ENCODE results near the gene IGF1R.

The IGF1R gene

DNA sequence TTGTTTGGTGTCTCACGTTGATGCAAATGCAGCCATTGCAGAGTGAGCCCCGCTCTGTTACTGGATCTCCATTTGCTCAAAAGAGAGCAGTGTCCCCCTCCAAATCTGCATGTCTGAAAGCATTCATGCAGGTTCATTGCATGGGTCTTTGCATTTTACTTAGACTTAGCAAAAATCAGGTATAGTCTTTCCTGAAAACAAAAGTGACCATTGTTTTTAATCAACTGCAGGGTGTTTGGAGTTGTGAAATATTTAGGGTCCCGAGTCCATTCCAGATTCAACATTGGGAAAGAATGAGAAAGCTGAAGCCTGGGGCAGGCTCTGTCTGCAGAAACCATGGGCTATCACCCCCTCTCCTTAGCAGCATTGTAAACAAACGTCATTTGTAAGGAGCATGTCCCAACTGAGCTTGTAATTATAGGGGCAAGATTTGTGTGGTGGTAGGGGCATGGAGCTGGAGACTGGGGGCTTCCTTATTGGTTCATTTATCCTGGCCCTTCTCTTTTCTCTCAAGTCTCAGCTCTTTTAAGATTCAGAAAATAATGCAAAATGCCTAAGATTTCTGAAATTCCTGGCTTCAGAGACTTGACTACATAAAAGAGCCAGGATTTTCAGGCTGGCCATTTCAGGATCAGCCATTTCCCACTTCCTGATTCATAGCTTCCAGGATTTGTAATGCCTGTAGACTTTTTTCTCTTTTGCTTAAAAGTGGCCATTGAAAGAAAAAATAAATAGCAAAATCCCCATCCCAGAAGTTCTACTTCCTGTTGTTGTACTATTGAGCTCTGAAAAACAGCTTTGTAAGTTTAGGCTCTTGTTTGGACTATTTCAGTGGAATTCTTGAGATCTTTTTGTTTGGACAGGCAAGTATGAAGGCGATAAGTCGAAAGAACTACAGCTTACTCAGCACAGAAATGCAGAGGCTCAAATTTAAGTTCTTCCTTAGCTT lies 23.0 kb downstream of the IGF1R start:
- no peak for DNase-seq (ENCODE audit: low spot score)

DNA sequence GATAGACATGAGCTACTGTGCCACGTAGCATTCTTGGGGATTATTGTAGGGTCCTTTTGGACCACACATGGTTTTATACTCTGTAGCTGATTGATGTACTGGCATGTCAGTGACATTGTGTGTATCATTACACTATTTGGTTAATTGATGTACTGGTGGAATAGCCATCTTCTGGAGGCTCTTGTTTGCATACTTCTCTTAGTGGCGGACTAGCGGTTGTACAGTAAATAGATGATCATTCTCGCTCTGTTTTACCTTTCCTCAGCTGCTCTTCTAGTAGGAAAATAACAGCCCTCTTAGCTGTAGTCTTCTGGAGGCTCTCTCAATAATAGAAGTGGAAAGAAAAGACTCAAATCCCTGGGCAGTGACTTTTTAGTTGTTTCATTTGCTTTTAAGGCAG lies 24.8 kb downstream of the IGF1R start:
- DNase-seq (ENCODE audit: low spot score): no peak

DNA sequence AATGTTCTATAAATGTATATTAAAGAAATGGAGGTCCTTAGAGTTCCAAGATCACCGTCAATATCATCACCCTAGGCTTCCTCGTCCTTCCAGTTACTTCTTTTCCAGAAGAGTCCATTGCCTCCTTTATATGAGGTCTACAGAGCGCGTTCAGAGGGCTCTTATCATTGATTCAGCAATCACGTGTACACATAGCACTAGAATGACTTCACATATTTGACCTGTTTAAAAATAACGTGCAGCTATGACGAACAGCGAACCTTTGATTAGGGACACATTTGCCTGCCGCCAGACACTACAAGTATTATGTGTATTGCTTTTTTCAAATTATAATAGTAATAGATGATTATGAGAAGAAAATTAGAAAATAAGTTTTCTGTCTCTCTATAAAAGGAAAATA lies 26.0 kb downstream of the IGF1R start:
- no peak for DNase-seq (ENCODE audit: low spot score)

DNA sequence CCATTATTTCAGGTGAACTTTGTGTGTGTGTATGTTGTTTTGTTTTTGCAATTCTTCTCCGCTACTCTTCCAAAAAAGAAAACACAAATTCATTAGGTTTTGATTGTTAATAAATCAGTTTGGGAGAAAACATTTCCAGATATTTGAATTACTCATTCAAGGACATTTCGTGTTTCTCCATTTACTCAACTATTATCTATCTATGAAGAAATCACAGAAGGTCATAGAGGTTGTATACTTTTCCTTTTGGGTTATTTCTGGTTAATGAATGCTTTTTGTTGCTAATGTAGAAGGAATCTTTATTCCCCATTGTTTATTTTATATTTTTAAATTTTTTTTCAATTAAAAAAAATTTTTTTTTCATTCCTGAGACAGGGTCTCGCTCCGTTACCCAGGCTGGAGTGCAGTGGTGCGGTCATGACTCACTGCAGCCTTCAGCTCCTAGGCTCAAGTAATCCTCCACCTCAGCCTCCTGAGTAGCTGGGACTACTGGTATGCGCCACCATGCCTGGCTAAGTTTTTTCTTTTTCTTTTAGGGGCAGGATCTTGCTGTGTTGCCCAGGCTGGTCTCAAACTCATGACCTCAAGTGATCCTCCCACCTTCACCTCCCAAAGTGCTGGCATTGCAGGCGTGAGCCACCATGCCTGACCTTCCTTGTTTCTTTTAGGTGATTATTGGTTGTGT lies 28.4 kb downstream of the IGF1R start:
- DNase-seq (ENCODE audit: low spot score): no peak

DNA sequence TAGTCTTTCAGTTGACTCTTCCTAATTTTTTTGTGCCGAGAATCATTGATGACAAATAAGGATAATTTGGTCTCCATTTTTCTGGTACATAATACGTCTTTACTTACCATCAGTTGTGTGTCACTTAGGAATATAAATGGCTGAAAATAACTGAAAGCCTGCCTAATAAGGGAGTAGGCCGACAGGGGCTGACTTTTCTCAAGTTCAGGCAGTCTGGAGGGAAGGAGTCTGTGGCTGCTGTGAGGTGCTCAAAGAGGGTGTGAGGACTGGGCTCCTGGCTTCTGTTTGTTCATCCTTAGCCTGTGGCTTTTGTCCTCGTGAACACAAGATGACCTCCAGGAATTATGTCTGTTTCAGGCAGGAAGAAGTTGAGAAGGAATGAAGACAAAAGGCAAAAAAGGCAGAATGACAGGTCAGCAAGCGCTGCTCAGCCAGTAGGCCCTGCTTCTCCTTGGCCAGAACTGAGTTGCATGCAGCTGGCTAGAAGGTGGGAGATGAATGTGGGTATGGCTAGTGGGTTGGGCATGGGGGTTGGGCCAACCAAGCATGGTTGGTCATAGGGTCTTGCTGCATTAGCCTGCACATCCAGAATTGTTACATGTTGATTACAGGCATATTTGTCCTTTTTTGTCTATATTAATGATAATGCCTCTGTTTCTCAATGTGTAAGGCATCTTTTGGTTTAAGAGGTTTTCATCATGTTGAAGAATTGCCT lies 29.2 kb downstream of the IGF1R start:
- DNase-seq (ENCODE audit: low spot score): no peak

DNA sequence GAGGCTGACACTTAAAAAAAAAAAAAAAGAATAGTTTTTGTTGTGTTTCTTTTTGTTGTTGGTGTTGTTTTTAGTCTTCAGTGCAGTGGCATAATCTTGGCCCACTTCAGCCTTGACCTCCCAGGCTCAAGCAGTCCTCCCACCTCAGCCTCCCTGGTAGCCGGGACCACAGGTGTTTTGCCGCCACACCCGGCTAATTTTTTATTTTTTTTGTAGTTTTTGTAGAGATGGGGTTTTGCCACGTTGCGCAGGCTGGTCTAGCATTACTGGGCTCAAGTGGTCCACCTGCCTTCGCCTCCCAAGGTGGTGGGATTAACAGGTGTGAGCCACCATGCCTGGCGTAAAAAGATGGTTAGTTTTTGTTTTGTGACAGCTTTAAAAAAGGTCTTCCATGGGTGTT lies 30.1 kb downstream of the IGF1R start:
- DNase-seq (ENCODE audit: low spot score): no peak

DNA sequence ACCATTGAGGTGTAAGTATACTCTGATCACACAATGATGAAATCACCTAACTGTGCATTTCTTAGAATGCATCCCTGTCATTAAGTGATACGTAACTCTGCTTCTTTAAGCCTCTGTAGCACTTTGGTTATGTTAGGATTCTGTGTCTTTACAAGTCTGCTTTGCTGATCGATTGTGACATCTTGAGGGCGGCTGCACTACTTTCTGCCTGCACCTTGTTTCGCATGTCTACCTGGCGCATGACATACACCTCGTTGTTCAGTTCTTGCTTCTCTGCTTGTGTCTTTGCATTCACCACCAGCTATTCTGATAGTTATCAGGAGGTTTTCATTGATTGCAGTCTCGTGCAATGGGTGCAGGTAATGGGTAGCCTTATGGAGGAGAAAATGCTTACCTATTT lies 32.7 kb downstream of the IGF1R start:
- DNase-seq (ENCODE audit: low spot score): no peak

DNA sequence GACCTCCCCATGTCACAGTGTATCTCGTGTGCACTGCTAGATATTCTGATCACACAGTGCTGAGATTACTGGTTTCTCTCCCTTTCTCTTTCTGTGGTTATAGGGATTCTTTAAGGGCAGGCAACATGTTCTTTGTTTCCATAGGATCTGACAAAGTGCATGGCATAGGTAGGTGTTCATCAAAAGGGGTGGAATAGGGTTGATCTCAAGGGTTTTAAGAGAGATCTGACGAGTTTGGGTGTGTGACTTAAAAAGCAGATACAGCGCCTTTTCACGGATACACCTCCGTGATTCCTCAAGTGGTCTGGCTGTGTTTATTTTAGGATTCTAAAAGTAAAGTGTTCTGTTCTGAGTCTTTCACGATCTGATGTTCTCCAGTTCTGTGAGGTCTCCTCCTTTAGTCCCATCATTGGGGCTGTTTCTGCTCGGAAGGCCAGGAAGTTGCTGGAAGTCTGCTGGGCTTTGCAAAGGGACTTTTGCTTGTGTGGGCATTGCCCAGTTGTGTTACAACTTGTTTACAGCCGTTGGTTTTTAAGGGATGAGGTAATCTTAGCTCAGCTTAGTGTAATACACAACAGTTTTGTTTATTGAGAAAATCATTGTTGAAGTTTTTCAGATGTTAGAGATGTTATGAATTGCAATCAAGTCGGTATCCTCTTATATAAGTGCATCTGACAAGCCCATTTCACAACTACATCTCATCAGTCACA lies 34.8 kb downstream of the IGF1R start:
- no peak for DNase-seq (ENCODE audit: low spot score)

DNA sequence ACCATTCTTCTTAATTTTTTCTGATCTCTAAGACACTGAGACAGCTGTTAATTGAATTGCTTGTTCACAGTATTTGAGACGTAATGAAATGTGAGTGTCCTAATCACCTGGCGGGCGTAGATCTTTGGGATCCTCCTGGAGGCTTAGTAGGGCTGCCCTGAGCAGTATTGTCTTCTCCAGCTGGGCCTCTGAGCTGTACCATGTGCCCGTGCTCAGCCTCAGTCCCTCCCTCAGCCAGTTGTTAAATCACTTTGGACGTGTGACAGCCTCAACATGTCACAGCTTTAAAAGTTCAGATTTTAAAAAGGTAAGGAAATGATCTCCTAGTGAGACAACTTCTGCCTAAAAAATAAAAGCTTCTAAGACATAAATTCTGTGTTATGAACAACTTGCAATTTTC lies 35.5 kb downstream of the IGF1R start:
- no peak for DNase-seq (ENCODE audit: low spot score)

DNA sequence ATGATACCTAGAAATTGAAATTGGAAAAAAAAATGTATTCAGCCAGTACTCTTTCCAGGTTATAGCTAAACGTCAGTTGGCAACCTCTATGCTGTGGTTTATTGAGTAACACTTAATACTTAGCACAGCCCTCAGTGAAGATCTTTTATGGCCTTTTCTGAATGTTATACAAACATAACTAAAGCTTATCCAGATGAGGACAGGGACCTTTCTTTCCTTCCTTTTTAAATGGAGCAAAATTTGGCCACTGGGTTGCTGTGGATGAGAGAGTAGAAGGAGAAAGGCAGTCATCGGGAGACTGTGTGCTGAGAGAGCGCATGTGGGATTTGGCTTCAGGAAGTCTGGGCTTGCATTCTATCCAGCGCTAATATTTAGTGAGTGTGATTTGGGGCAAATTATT lies 36.1 kb downstream of the IGF1R start:
- DNase-seq (ENCODE audit: low spot score): no peak

DNA sequence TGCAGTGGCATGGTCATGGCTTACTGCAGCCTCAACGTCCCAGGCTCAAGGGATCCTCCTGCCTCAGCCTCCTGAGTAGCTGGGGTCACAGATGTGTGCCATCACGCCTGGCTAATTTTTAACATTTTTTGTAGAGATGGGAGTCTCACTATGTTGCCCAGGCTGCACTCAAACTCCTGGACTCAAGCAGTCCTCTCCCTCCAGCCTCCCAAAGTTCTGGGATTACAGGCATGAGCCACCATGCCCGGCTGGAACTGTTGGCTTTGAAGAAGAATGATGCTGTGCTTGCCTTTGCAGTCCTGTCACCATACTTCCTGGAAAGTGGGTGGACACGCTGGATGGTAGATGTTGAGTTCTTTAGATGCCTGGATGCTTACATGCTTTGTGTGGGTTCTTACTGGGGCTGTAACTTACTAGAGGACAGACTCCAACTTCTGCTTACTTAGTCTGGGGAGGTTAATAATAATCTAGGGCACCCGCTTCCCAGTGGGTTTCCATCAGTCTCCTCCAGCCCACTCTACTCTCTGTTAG lies 36.7 kb downstream of the IGF1R start:
- no peak for DNase-seq (ENCODE audit: low spot score)

DNA sequence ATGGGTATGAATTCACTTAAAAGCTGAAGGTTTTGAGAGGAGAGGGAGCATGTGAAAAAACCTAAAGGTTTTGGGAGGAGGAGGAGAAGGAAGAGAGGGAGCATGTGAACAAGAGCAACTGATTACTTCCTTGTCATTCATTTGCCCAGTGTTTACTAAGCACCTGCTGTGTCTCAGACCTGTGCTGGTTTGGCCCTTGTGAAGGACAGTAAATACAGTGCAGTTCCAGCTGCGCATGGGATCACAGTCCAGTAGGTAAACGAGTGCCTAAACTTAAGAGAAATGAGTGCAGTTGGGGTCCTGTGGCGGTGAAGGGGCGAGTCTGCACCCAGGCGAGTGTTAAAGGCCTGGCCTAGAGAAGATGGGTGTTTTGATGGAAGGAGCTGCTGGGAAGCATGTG lies 38.6 kb downstream of the IGF1R start:
- no peak for DNase-seq (ENCODE audit: low spot score)

DNA sequence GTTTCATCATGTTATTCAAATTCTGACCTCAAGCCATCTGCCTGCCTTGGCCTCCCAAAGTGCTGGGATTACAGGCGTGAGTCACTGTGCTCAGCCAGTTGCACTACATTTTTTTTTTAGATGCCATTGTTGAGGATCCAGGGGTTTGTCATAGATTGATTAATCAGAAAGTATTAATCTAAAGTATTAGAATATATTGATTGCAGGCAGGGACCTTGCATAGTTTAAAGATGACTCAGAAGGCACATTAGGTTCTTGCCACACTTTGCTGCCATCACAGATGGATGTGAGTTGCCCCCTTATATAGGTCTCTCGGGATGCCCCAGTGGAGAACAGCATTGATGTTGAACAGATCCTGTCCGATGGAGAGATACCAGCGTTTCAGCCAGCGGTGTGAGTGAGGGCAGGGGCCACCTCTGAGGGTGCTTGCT lies 41.1 kb downstream of the IGF1R start:
- no peak for DNase-seq (ENCODE audit: low spot score)

DNA sequence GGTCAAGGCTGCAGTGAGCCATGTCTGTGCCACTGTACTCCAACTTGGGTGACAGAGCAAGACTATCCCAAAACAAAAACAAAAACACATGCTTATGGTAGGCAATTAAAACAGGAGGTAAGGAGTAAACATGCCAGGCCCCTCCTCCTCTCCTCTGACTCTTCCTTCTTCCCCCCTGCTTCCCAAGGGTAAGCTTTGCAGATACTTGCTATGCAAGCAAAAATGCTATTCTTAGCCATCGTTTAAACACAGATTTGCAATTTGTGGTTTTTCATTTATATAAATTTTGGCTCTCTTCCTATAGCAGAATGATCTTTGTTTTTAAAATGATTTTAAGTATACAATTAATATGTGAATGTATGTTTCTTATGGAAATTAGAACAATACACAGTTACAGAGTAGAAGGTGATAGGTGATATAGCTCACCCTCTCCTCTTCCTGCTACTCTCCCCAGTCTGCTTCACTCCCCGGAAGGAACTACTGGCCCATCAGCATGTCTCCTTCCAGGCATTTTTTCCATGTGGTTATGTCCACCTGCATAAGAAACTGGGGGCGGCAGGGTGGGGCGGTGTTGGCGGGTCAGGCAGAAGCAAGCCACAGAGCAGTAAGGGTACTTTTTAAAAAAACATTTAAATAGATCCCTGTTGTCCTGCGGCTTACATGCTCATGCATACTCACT lies 42.1 kb downstream of the IGF1R start:
- no peak for DNase-seq (ENCODE audit: low spot score)

DNA sequence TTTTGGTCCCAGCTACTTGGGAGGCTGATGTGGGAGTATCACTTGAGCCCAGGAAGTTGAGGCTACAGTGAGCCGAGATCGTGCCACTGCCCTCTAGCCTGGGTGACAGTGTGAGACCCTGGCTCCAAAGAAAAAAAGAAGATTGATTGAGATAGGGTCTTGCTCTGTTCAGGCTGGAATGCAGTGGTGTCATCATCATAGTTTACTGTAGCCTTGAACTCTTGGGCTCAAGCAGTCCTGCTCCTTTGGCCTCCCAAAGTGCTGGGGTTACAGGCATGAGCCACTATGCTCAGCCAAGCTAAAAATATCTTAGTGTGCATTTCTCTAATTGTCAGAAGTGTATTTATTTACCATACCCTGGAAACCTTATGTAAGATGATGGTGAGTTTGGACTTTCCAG lies 43.9 kb downstream of the IGF1R start:
- no peak for DNase-seq (ENCODE audit: low spot score)

DNA sequence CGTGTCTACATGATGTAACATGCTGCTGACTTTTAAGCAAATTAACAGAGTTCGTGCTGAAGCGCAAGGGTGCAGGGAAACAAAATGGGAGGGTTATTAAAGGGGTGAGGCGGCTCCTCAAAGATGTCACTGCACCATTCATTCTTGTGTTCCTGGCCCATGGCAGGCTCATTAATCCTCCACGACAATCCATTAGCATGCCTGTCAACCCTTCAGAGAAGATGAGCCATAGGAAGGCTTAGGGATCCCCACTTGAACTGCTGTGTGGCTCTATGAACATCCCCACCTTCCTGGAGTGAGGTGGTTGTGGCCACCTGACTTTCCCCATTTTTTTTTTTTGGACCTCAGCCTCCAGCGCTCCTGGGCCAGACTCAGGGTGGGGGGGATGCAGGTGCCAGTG lies 45.8 kb downstream of the IGF1R start:
- no peak for DNase-seq (ENCODE audit: low spot score)

DNA sequence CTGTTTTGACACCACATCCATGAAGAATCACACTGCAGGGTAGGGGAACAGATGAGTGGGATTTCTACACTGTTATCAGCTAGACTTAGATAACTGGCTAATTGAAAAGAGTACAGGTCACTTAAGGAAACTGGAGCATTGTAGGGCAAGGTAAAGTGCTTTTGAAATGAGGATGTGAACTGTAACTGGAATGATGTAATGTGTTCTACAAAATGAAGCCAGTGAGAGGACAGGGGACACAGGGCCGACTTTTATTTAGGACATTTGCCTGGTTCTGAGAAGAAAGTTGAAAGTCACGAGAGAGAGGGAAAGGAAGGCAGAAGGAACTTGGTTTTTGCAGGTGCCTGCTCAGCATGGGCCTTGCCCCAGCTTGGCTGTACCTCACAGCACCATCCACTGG lies 50.5 kb downstream of the IGF1R start:
- DNase-seq (ENCODE audit: low spot score): no peak

DNA sequence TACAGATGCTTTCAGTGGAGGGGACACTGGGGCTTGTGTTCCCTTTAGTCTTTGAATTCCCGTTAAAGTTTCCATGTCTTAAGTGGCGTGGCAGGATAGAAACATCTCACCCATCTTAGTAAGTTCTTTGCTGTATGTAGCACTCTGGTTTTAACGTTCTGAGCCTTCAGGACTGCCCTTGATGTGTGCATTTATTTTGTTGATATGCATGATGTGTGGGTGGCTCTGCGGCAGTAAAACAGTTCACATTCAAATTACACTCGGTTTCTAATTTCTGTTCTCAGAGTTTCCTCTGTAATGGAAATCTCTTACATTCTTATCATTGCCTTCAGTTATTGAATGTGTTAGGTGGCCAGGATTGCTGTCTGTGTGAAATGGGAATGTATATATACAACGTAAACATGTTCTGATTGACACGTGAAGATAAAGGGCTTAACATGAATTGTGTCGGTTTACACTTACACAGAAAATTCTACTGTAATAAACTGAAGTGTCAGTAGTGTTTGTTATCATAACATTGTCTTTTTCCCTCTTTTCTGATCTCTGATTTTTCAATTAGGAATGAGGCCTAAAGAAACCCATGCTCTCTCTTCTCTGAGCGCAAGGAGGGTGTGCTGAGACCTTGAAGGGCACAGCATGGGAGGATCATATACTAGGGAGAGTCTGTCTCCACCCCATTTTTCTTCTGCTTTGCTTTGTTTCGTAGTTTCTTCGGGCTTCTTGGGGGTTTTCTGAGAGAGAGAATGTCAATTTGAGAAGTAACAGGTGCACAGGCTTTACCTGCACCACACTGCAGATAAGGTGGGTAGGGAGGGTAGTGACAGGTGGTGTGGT lies 51.5 kb downstream of the IGF1R start:
- no peak for DNase-seq (ENCODE audit: low spot score)

DNA sequence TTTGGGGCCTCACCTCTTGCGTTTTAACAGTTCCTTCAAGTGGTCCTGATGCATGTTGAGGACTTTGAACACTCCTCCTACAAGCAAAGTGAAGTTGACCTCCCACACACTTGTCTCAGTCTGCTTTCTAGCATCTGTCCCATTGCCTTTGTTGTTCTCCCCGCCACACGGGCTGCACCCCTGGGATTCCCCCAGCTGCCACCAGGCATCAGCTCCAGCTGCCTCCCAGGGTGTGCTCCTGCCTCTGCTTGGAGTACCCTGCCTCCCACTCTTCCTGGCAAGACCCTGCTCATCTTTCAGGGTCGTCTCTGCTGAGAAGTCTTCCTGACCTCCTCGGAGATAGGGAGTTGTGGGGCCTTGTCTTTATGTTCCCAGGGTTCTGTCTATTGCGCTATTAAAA lies 52.2 kb downstream of the IGF1R start:
- DNase-seq (ENCODE audit: low spot score): no peak

DNA sequence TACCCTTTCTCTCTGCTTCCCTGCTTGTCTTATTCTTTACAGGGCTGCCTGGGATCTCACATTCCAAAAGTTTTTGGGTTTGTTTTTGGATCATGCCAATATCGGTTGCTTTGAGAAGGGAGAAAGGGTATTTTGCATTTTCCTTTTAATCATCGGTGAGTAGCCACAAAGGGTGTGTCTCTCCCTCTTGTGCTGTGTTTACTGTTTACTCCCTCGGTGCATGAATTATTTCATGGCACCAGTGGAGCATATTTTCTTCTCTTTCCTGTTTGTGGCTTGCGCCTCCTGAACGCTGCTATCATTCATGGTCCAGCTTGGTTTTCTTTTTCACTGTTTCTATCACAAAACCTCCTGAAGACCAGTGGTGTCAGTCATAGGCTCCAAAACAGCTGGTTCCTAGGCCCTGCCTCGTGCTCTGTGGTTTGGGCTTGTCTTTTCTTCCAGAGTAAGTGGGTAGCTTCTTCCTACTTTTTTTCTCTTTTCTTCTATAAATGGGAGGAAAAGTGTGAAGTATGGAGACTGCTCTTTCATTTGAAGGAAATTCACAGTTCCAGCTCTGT lies 54.9 kb downstream of the IGF1R start:
- no peak for DNase-seq (ENCODE audit: low spot score)

Data from CD4-positive, alpha-beta T cell treated with Interleukin-15 for 4 hours (primary cell).